Heart left ventricle (tissue), 16 donors: ENCODE results near the gene ISG20L2. TPM values are rescaled to one million over a fixed set of nuclear protein-coding genes. Genes with fewer than 3 reads are reported as not detected.
A peak's percentile ranks its signal among the peaks of the same experiment; 100 is the strongest.

ENCODE experiments used
- ATAC-seq, 4 donors: fragments of 200-7000 bp; cut with Tn5 transposase; one replicate each; pipeline ENCODE4 v1.9.1; 2020 to 2022; ENCODE audit warnings: moderate library complexity in 4 of 4, mild to moderate bottlenecking in 3 of 4, moderate number of reproducible peaks in 1 of 4
- DNase-seq, 5 donors: peaks; one replicate each; pipeline ENCODE4 v3.0.0-alpha.2; 2020
- H3K27ac ChIP-seq, 12 donors: fragments of 200-600 bp; sonication (generic) in 4 of 12; one replicate each; pipeline versions ENCODE4 v1.5.0 to v1.8.0; 2016 to 2022; ENCODE audit warnings: mild to moderate bottlenecking in 2 of 12
- H3K27me3 ChIP-seq, 9 donors: fragments of 200-600 bp; sonication (generic) in 2 of 9; one replicate each; pipeline versions ENCODE4 v1.5.1 to v1.8.0; 2016 to 2022; ENCODE audit warnings: mild to moderate bottlenecking in 3 of 9
- H3K36me3 ChIP-seq, 9 donors: fragments of 200-600 bp; sonication (generic) in 2 of 9; one replicate each; pipeline versions ENCODE4 v1.5.0 to v1.8.0; 2018 to 2022; ENCODE audit warnings: mild to moderate bottlenecking in 2 of 9
- H3K4me1 ChIP-seq, 12 donors: fragments of 200-600 bp; sonication (generic) in 4 of 12; one replicate each; pipeline versions ENCODE4 v1.5.0 to v1.8.0; 2016 to 2022; ENCODE audit warnings: mild to moderate bottlenecking in 3 of 12
- H3K4me3 ChIP-seq, 12 donors: fragments of 200-600 bp; sonication (generic) in 4 of 12; one replicate each; pipeline versions ENCODE4 v1.5.0 to v1.8.0; 2017 to 2022; ENCODE audit warnings: mild to moderate bottlenecking in 9 of 12, moderate library complexity in 4 of 12
- H3K9me3 ChIP-seq, 12 donors: fragments of 200-600 bp; sonication (generic) in 4 of 12; one replicate each; pipeline versions ENCODE4 v1.5.0 to v1.8.0; 2016 to 2022; ENCODE audit warnings: mild to moderate bottlenecking in 1 of 12
- POLR2A ChIP-seq, 2 donors: fragments of 450-650 bp; IDR thresholded peaks; one replicate each; pipeline ENCODE4 v1.6.1; 2017; ENCODE audit warnings: antibody characterized with exemption in 2 of 2, mild to moderate bottlenecking in 2 of 2, moderate library complexity in 2 of 2
- WGBS, 4 donors: extraction: QIAGEN DNeasy Blood & Tissue Kit in 2 of 4; methylation state at CpG; one replicate each; pipeline versions ENCODE4 v1.1.5 to v1.1.7; 2013 to 2018; 5-methylcytosine and 5-hydroxymethylcytosine counted together
- intact Hi-C, 10 donors: fragments of 100-400 bp; cut with DNase I; formaldehyde crosslinking; loops; one replicate each; pipeline versions ENCODE4 v1.11.1 to v1.14.2; 2022
- polyA plus RNA-seq, 2 donors: library from polyadenylated mRNA; stranded (reverse); fragments of 200-250 nt; gene quantifications; one replicate each; pipeline ENCODE4 v1.2.3, GENCODE V29; 2013
- total RNA-seq, 9 donors: library from RNA; depleted of rRNA in 2 of 9; stranded (reverse); fragments of >200 nt in 2 of 9; fragmentation: NEBNext Ultra II Directional in 3 of 9; extraction: Animal tissue kit (Norgen Biotek cat#: 25700) in 3 of 9; gene quantifications; one replicate each; pipeline versions ENCODE4 v1.1.0 to v1.2.4, GENCODE V29; 2016 to 2023
- TF ChIP-seq, protein P1 (sequence below), 12 donors: fragments of 200-600 bp; sonication (generic) in 4 of 12; IDR thresholded peaks; one replicate each; pipeline versions ENCODE4 v1.5.0 to v1.8.0; 2018 to 2022; ENCODE audit warnings: antibody characterized with exemption in 12 of 12, mild to moderate bottlenecking in 5 of 12
- donor health status: ischemic (EF 13 %, LVEDD 7.1; RV severe dilation, severe dysfunction).
- donor health status: healthy with polysubstance abuse.
- donor health status: DM: no; HTN: yes; CAD: no.
- donor health status: DM: no; HTN: no; CAD: no.
- donor health status: ischemic (EF 25% LVEDD 6.9; RV normal size, moderate dysfunction).
- donor health status: ischemic (EF 25% LVEDD 5.7; RV mildly dilated, moderate dysfunction).
- donor health status: healthy.
- donor health status: DM: yes; HTN: yes; CAD: no.
- donor health status: ischemic (EF 35%, LVEDD 5.7; RV mildly dilated, moderate dysfunction).
- donor health status: nonischemic (EF 11% LVEDD 7.7; RV severe dilation, severe dysfunction).
- donor health status: DM: yes; HTN: yes; CAD: no.
- donor health status: PGD.
- donor health status: ischemic (EF 29% LVEDD 5.4; RV normal size, mild dysfunction).
- donor health status: nonischemic (EF 23%, LVEDD 6.1; RV moderate dilation, normal function).

ISG20L2 gene
- total and polyA plus RNA-seq, 11 donors = 5.1 to 17.9 (median 12.8) TPM

DNA sequence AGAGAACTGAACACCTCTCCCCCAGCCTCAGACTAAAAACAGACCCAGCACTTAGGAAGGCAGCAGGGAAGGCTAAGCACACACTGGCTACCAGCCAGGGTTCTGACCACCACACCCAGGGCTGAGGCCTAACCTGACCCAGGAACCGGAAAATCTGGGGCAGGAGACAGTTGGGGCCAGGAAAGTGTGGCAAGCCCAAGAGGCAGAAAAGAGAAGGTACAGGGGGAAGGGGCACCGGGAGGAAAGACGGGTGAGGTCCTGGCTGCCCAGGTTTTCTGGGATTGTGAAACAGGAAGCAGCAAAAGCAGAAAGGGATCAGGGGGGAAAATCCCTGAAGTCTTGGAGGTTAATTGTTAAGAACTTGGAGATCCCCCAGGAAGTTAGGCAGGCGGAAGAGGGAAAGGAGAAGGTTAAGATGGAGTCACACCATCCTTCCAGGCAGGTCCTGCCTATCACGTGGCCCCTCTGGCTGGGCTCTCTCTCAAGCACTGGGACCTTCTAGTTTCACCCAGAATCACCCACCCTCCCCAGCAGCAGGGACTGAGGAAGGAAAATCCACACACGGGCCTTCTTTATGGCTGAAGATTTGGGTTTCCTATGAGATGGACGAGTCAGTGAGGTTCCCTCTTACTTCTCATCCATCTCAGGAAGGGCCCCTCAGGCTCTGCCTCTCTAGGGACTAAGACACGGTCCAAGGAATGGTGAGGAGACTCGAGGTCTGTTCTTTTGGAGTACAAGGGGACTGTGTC lies 20.3 kb upstream of the ISG20L2 start:
- Histone ChIP-seq H3K4me1 (peaks cover 22 to 75% (median 62%) of the 10 kb centered on the region in 12 donors), H3K4me3 (peak overlapping the region in 11 of 12 donors; percentile 72 to 100 (median 96)), H3K27me3 (no peaks in the 10 kb centered on the region), H3K27ac (peak overlapping the region; percentile 96 to 100 (median 99)), H3K36me3 (peaks cover 0 to 16% (median 7%) of the 10 kb centered on the region in 9 donors), H3K9me3 (no peaks in the 10 kb centered on the region)
- DNase-seq (peak in 4 of 5 donors; percentile 62 to 82 (median 72)), ATAC-seq (peak in 3 of 4 donors; percentile 5 to 13 (median 9))
- no peak for TF ChIP-seq POLR2A (IDR thresholded peaks at IDR 0.05)
- TF ChIP-seq, protein P1, sequence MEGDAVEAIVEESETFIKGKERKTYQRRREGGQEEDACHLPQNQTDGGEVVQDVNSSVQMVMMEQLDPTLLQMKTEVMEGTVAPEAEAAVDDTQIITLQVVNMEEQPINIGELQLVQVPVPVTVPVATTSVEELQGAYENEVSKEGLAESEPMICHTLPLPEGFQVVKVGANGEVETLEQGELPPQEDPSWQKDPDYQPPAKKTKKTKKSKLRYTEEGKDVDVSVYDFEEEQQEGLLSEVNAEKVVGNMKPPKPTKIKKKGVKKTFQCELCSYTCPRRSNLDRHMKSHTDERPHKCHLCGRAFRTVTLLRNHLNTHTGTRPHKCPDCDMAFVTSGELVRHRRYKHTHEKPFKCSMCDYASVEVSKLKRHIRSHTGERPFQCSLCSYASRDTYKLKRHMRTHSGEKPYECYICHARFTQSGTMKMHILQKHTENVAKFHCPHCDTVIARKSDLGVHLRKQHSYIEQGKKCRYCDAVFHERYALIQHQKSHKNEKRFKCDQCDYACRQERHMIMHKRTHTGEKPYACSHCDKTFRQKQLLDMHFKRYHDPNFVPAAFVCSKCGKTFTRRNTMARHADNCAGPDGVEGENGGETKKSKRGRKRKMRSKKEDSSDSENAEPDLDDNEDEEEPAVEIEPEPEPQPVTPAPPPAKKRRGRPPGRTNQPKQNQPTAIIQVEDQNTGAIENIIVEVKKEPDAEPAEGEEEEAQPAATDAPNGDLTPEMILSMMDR (IDR thresholded peaks at IDR 0.05) = no peak
- WGBS, 4 donors = 4 to 8% (median 7%) methylated on average over 9 of the region's 9 CpGs
- intact Hi-C loops = no loop called here

DNA sequence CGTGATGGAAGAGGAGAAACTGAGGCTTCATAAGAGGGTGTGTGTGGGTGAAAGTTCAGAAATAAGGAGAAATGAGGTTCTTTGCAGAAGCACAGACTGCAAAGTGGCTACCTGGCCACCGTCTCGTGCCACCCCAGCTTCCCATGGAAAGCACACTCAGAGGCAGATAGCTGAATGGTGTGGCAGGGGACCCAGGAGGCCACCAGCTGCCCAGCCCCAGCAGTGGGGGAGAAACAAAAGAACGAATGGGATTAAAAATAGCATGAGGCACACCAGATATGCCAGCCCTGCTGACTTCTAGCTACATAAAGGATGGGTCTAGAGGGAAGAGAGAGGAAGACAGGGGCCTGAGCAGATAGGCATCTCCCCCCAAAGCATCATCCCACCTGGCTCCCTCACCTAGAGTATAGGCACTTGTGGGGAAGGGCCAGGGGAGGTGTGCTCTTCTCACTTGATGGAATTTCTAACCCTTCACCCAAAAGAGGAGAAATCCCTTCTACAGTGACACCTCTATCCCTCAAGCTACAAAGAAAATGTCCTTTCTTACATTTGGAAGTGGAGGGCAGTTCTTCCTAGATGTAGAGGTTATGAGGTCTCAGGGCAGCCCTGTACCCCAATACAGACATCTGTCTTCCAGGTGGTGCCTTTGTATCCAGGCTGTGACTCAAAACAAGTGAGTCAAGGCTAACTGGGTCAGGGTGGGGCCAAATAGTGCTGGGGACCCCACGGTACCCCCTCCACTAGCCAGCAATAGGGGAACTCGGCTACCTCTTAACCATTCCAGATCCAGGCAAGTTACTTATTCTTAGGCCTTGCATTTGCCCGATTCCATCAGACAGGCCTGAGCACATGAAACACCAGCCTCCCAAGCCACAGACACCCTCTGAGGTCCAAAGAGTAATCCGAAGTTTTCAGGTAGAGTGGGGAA lies 19.4 kb upstream of the ISG20L2 start:
- Histone ChIP-seq H3K4me3 (peak overlapping the region; percentile 3 to 100 (median 96)), H3K36me3 (peaks cover 0 to 24% (median 16%) of the 10 kb centered on the region in 9 donors), H3K9me3 (no peaks in the 10 kb centered on the region), H3K27me3 (no peaks in the 10 kb centered on the region), H3K27ac (peak overlapping the region; percentile 96 to 100 (median 99)), H3K4me1 (peaks cover 22 to 71% (median 58%) of the 10 kb centered on the region in 12 donors)
- DNase-seq = peak in 1 of 5 donors; percentile 55
- intact Hi-C loops = no loop called here
- WGBS, 4 donors = 3 to 8% (median 5%) methylated on average over 8 of the region's 8 CpGs
- peak in 2 of 4 donors; percentile 4 to 38 for ATAC-seq
- no peak for TF ChIP-seq POLR2A (IDR thresholded peaks at IDR 0.05)
- TF ChIP-seq, protein P1 (IDR thresholded peaks at IDR 0.05) = no peak

DNA sequence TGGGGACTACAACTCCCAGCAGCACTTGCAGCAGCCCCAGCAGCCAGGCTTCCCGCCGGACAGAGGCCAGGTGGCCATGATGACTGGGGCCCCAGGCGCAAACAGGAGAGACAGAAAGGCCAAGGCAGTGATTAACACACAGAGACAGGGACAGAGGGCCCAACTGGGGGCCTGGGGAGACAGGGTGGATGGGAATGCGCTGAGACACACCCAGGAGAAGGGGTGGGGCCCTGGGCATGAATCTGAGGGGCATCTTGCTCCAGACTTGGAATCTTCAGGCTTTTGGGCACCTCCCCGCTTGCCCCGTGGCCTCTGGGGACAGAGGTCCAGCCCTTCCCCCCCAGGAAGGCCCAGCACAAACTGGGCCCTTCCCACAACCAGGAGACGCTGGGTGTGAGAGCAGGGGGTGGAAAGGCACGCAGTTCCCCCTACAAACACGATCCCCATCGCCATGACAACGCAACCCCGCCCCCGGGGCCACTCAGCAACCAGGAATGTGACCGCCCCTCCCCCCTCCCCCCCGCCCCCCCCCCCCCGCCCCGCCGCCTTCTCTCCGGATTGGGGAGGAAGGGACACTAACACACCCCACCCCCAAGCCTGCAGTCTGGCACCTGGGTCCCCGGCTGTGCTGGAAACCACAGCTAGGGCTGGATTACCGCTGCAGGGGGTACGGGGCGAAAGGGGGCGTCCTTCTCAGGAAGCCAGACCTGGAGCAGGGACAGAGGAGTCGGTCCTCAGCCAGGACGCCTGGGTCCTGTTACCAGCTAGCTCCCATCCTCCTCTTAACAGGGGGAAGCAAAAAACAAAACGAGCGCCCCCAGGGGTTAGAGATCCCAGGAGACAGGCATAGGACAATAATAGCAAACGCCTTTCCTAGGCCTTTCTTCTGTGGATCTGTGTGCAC lies 18.4 kb upstream of the ISG20L2 start:
- peaks cover 22 to 62% (median 51%) of the 10 kb centered on the region in 12 donors for H3K4me1 ChIP-seq
- TF ChIP-seq POLR2A (IDR thresholded peaks at IDR 0.05) = peak in 1 of 2 donors; percentile 60
- TF ChIP-seq, protein P1 (IDR thresholded peaks at IDR 0.05) = peak in 5 of 12 donors; percentile 14 to 27 (median 18)
- H3K36me3 ChIP-seq = peaks cover 0 to 35% (median 26%) of the 10 kb centered on the region in 9 donors
- peak overlapping the region; percentile 6 to 100 (median 92) for H3K4me3 ChIP-seq
- peak overlapping the region; percentile 96 to 100 (median 99) for H3K27ac ChIP-seq
- no peaks in the 10 kb centered on the region for H3K27me3 ChIP-seq
- H3K9me3 ChIP-seq = no peaks in the 10 kb centered on the region
- intact Hi-C loops = no loop called here
- DNase-seq (peak; percentile 93 to 97 (median 96)), ATAC-seq (peak; percentile 70 to 74 (median 72))
- WGBS, 4 donors = 0 to 3% (median 2%) methylated on average over 15 to 24 of the region's 29 CpGs
